Endothelial cell of umbilical vein (primary cell): ENCODE measurements around the gene TTLL5. TPM values are rescaled to one million over a fixed set of nuclear protein-coding genes. Genes with fewer than 3 reads are reported as not detected.

Experiments used
- BruUV-seq: library from RNA; stranded (reverse); fragments of 400-500 nt; replicated peaks from 2 replicates; lab custom pipeline; 2021; lab: Mats Ljungman, UMichigan
- CTCF ChIA-PET: fragments of 300-600, 350-600 bp; sonication (Branson Sonifier 250); formaldehyde crosslinking; loops from one replicate; lab custom pipeline; 2021; ENCODE audit warnings: antibody characterized with exemption, inconsistent platforms; lab: Charles Lee
- POLR2A ChIA-PET: fragments of 300-600, 350-600 bp; sonication (Branson Sonifier 250); formaldehyde crosslinking; loops from one replicate; lab custom pipeline; 2021; ENCODE audit warnings: antibody characterized with exemption, inconsistent platforms; lab: Charles Lee
- DNase-seq: peaks from one replicate; pipeline ENCODE4 v3.0.0-alpha.2; 2011; ENCODE audit warnings: low read depth, low spot score
- FAIRE-seq: peaks from 2 replicates; lab custom pipeline; 2011; peaks lifted over from hg19 to GRCh38; lab: Jason Lieb, UNC
- H2AFZ ChIP-seq: 2 replicates; pipeline ENCODE4 v1.6.0; 2012; ENCODE audit warnings: low read depth, low read length, control low read depth, inconsistent platforms
- H3K27ac ChIP-seq: 2 replicates; pipeline ENCODE4 v1.5.1; 2011; ENCODE audit warnings: low read depth, mild to moderate bottlenecking, control low read depth, low read length, moderate library complexity; ENCODE audit not compliant: insufficient read depth
- H3K27me3 ChIP-seq, 2 experiments: 2 replicates each; pipeline versions ENCODE4 v1.6.0 to v1.6.1; 2011; ENCODE audit warnings: low read length in 2 of 2, mixed read lengths in 1 of 2; ENCODE audit not compliant: control insufficient read depth in 2 of 2, insufficient read depth in 2 of 2
- H3K36me3 ChIP-seq, 2 experiments: 2 replicates in 1 of 2; 3 replicates in 1 of 2; pipeline ENCODE4 v1.5.1; 2011; ENCODE audit warnings: low read length in 2 of 2, mild to moderate bottlenecking in 1 of 2, moderate library complexity in 1 of 2; ENCODE audit not compliant: control insufficient read depth in 2 of 2, insufficient read depth in 2 of 2; ENCODE audit errors: extremely low read depth in 1 of 2
- H3K4me1 ChIP-seq: 3 replicates; pipeline ENCODE4 v1.5.1; 2011; ENCODE audit warnings: mild to moderate bottlenecking, low read length; ENCODE audit not compliant: control insufficient read depth, insufficient read depth; ENCODE audit errors: extremely low read depth
- H3K4me2 ChIP-seq: 2 replicates; pipeline ENCODE4 v1.6.1; 2011; ENCODE audit warnings: low read length, control low read depth, mixed read lengths; ENCODE audit not compliant: insufficient read depth
- H3K4me3 ChIP-seq, 3 experiments: fragments of 200-600 bp in 1 of 3; sonication (generic), shearing (Covaris generic) in 1 of 3; replicated peaks in 1 of 3; 2 replicates each; pipeline ENCODE4 v1.5.1; 2011 to 2016; ENCODE audit warnings: control low read depth in 3 of 3, low read length in 3 of 3, mild to moderate bottlenecking in 2 of 3, inconsistent platforms in 1 of 3, low read depth in 1 of 3, moderate library complexity in 1 of 3; ENCODE audit not compliant: insufficient read depth in 1 of 3
- H3K79me2 ChIP-seq: 2 replicates; pipeline ENCODE4 v1.6.0; 2012; ENCODE audit warnings: low read length, inconsistent platforms; ENCODE audit not compliant: control insufficient read depth, insufficient read depth
- H3K9ac ChIP-seq: replicated peaks from 2 replicates; pipeline ENCODE3; 2011; ENCODE audit warnings: low read length, control low read depth; ENCODE audit not compliant: insufficient read depth; ENCODE audit errors: extremely low read depth
- H3K9me1 ChIP-seq: replicated peaks from 3 replicates; pipeline ENCODE4 v1.6.0; 2011; ENCODE audit warnings: mild to moderate bottlenecking, low read length; ENCODE audit not compliant: control insufficient read depth, insufficient read depth; ENCODE audit errors: extremely low read depth
- H3K9me3 ChIP-seq: replicated peaks from 2 replicates; pipeline ENCODE4 v1.5.1; 2012; ENCODE audit warnings: low read length, inconsistent platforms; ENCODE audit not compliant: control insufficient read depth, insufficient read depth
- H4K20me1 ChIP-seq: replicated peaks from 2 replicates; pipeline ENCODE3; 2011; ENCODE audit warnings: mild to moderate bottlenecking, low read length; ENCODE audit not compliant: control insufficient read depth, insufficient read depth; ENCODE audit errors: extremely low read depth
- CTCF ChIP-seq, 2 donors: IDR thresholded peaks; 1 replicate in 1 of 2; 2 replicates in 1 of 2; pipeline ENCODE4 v1.5.1; 2011; ENCODE audit warnings: low read length in 2 of 2, mild to moderate bottlenecking in 2 of 2, moderate library complexity in 2 of 2, control low read depth in 1 of 2, inconsistent platforms in 1 of 2, low read depth in 1 of 2; ENCODE audit not compliant: insufficient read depth in 1 of 2; ENCODE audit errors: extremely low read depth in 1 of 2
- EZH2 ChIP-seq: IDR thresholded peaks from 2 replicates; pipeline ENCODE4 v1.6.1; 2012; ENCODE audit warnings: borderline replicate concordance, low read depth, mild to moderate bottlenecking, moderate library complexity, low read length, inconsistent platforms; ENCODE audit not compliant: severe bottlenecking
- FOS ChIP-seq: IDR thresholded peaks from 2 replicates; pipeline ENCODE4 v1.6.1; 2011; ENCODE audit warnings: mild to moderate bottlenecking, low read length, moderate library complexity, borderline replicate concordance; ENCODE audit not compliant: insufficient read depth
- GATA2 ChIP-seq: IDR thresholded peaks from 2 replicates; pipeline ENCODE4 v1.7.0; 2011; ENCODE audit warnings: low read depth, mild to moderate bottlenecking, moderate library complexity, mixed read lengths, low read length; ENCODE audit not compliant: insufficient read length, insufficient read depth
- JUN ChIP-seq: IDR thresholded peaks from 2 replicates; pipeline ENCODE4 v1.6.1; 2011; ENCODE audit warnings: borderline replicate concordance, low read depth; ENCODE audit not compliant: insufficient read length, insufficient read depth
- MAX ChIP-seq: IDR thresholded peaks from 2 replicates; pipeline ENCODE4 v1.6.1; 2011; ENCODE audit not compliant: insufficient read depth, insufficient read length
- MYC ChIP-seq: IDR thresholded peaks from one replicate; pipeline ENCODE4 v1.6.1; 2011; ENCODE audit warnings: mild to moderate bottlenecking, low read depth, low read length
- POLR2A ChIP-seq: IDR thresholded peaks from 2 replicates; pipeline ENCODE4 v1.6.1; 2012; ENCODE audit warnings: low read depth, mild to moderate bottlenecking, control low read depth, low read length
- POLR2AphosphoS5 ChIP-seq: IDR thresholded peaks from 2 replicates; pipeline ENCODE4 v1.6.1; 2012; ENCODE audit warnings: low read depth, mild to moderate bottlenecking, control low read depth, low read length, moderate library complexity; ENCODE audit not compliant: insufficient read depth
- dilution Hi-C: fragments of 300-500 bp; cut with MboI; formaldehyde crosslinking; loops from one replicate; pipeline ENCODE4 v1.15.0; 2019; ENCODE audit warnings: low sequenced_read_pairs; ENCODE audit not compliant: extremely low pct_ligation_motif_present
- intact Hi-C: fragments of 100-400 bp; cut with micrococcal nuclease; formaldehyde crosslinking; loops from one replicate; pipeline ENCODE4 v1.10.0; 2022
- polyA plus RNA-seq, 4 experiments: library from polyadenylated mRNA; depleted of rRNA in 3 of 4; stranded (reverse) in 3 of 4; unstranded in 1 of 4; fragments of >200 nt; gene quantifications; 2 replicates each; pipeline versions ENCODE4 v1.2.1 to v1.2.3, GENCODE V29; 2011 to 2012; ENCODE audit warnings: missing spikeins in 1 of 4
- total RNA-seq: library from RNA; stranded (reverse); gene quantifications from 2 replicates; pipeline ENCODE4 v1.2.3, GENCODE V29; 2021

The TTLL5 gene
- total and polyA plus RNA-seq, 2 donors (not counting 3 experiments of a cell fraction or from before 2014, with no cell fraction given), result 33.2 to 93.6 TPM

GRCh38 chr14:75824318-75824717, 163.3 kb downstream of the TTLL5 start:
- H3K27ac ChIP-seq, result no peak overlapping the region
- H2AFZ ChIP-seq, result no peak overlapping the region
- TF ChIP-seq MAX, result no peak
- no peak for TF ChIP-seq JUN
- TF ChIP-seq MYC, result no peak
- no peak for TF ChIP-seq GATA2
- TF ChIP-seq EZH2, result no peak
- TF ChIP-seq POLR2AphosphoS5, result no peak
- TF ChIP-seq FOS, result no peak
- no peak for TF ChIP-seq CTCF (IDR thresholded peaks at IDR 0.05; ENCODE audit: extremely low read depth in 1 of 2, insufficient read depth in 1 of 2, low read depth in 1 of 2, low read length in 2 of 2)
- TF ChIP-seq POLR2A, result no peak
- H3K27me3 ChIP-seq, result no peaks in the 10 kb centered on the region
- H3K4me3 ChIP-seq, result no peak overlapping the region
- no peak overlapping the region for H3K9ac ChIP-seq
- peaks cover 7 to 8% of the 10 kb centered on the region in 2 experiments for H3K36me3 ChIP-seq
- DNase-seq (no peak), FAIRE-seq (no peak)
- H3K9me3 ChIP-seq, result no peaks in the 10 kb centered on the region
- BruUV-seq, result no TSS peak
- ChIA-PET POLR2A (no interaction called here), CTCF (interaction anchor here (0.6 to 2.9 kb wide), 6 partner anchors 10 to 158 kb away, joined by 3 to 13 read pairs (median 4); partner anchors contain the start of gene TGFB3)
- no peaks in the 10 kb centered on the region for H3K79me2 ChIP-seq
- H3K9me1 ChIP-seq, result no peaks in the 10 kb centered on the region
- H3K4me1 ChIP-seq, result no peaks in the 10 kb centered on the region
- dilution Hi-C loops, result no loop called here
- intact Hi-C loops, result no loop called here
- H3K4me2 ChIP-seq, result no peak overlapping the region
- no peaks in the 10 kb centered on the region for H4K20me1 ChIP-seq
